ENCODE results near the gene SCARB1. TPM values are rescaled to one million over a fixed set of nuclear protein-coding genes. Genes with fewer than 3 reads are reported as not detected.

SCARB1 gene
- total and polyA plus RNA-seq, 2 of the 13 experiments (the other 11 are each of a cell fraction or from before 2014, with no cell fraction given) = 63.4 to 160 TPM

DNA sequence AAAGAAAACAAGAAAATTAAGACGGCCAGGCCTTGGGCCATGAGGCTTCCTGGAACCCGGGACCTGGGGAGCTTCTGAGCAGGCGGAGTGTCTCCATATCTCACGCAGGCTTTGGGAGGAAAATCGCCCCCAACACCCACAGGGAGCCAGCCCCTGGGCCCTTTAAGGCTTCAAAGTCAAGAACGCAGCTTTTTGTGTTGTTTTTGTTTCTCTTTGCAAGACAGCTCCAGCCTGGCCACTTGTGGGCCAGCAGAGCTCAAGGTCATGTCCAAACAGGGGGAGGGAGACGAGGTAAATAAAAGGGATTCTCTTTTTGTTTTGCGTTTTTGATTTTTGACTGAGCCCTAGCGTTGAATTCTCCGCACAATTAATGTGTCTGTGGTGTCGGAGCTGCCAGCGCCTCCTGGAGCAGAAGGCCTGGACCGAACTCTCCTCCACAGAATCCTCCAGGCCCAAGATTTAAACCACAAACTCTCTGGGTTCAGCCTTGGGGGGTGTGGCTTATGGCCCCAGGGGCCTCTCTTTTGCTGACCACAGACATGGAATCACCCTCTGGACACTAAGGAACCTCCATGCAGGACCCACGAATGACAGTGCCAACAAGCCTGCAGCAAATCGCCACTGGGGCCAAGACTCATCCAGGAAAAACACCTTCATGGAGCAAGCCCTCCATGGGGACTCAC is 8.2 kb downstream of the SCARB1 start (continued):
- TF ChIP-seq TOPORS (CRISPR knock-in tag; IDR thresholded peaks at IDR 0.05) (no peak), RELA (CRISPR knock-in tag; IDR thresholded peaks at IDR 0.05) (no peak), ZNF337 (CRISPR knock-in tag; IDR thresholded peaks at IDR 0.05; ENCODE audit: borderline replicate concordance, low read depth) (no peak), ZNF432 (CRISPR knock-in tag; IDR thresholded peaks at IDR 0.05; ENCODE audit: borderline replicate concordance) (no peak), RBM39 (IDR thresholded peaks at IDR 0.05; ENCODE audit: low read depth, low read length, poor library complexity, severe bottlenecking) (no peak), MZF1 (CRISPR knock-in tag; IDR thresholded peaks at IDR 0.05; ENCODE audit: borderline replicate concordance) (no peak), CBX1 (IDR thresholded peaks at IDR 0.05; ENCODE audit: low read depth) (no peak), PHB2 (IDR thresholded peaks at IDR 0.05; ENCODE audit: partially characterized antibody) (no peak), HHEX (CRISPR knock-in tag; IDR thresholded peaks at IDR 0.05) (no peak), ZKSCAN5 (CRISPR knock-in tag; IDR thresholded peaks at IDR 0.05) (no peak), SALL1 (CRISPR knock-in tag; IDR thresholded peaks at IDR 0.05) (no peak), FOXP1 (IDR thresholded peaks at IDR 0.05) (no peak), FOXP1 (CRISPR knock-in tag; IDR thresholded peaks at IDR 0.05) (peak; percentile 43), KMT2A (CRISPR knock-in tag; IDR thresholded peaks at IDR 0.05) (no peak), ZNF629 (CRISPR knock-in tag; conservative IDR thresholded peaks at IDR 0.05) (no peak), ZNF557 (CRISPR knock-in tag; IDR thresholded peaks at IDR 0.05) (no peak), ZNF263 (CRISPR knock-in tag; IDR thresholded peaks at IDR 0.05) (no peak)
- TF ChIP-seq, protein P1, sequence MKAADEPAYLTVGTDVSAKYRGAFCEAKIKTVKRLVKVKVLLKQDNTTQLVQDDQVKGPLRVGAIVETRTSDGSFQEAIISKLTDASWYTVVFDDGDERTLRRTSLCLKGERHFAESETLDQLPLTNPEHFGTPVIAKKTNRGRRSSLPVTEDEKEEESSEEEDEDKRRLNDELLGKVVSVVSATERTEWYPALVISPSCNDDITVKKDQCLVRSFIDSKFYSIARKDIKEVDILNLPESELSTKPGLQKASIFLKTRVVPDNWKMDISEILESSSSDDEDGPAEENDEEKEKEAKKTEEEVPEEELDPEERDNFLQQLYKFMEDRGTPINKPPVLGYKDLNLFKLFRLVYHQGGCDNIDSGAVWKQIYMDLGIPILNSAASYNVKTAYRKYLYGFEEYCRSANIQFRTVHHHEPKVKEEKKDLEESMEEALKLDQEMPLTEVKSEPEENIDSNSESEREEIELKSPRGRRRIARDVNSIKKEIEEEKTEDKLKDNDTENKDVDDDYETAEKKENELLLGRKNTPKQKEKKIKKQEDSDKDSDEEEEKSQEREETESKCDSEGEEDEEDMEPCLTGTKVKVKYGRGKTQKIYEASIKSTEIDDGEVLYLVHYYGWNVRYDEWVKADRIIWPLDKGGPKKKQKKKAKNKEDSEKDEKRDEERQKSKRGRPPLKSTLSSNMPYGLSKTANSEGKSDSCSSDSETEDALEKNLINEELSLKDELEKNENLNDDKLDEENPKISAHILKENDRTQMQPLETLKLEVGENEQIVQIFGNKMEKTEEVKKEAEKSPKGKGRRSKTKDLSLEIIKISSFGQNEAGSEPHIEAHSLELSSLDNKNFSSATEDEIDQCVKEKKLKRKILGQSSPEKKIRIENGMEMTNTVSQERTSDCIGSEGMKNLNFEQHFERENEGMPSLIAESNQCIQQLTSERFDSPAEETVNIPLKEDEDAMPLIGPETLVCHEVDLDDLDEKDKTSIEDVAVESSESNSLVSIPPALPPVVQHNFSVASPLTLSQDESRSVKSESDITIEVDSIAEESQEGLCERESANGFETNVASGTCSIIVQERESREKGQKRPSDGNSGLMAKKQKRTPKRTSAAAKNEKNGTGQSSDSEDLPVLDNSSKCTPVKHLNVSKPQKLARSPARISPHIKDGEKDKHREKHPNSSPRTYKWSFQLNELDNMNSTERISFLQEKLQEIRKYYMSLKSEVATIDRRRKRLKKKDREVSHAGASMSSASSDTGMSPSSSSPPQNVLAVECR (CRISPR knock-in tag; IDR thresholded peaks at IDR 0.05; ENCODE audit: borderline replicate concordance) = no peak
- TF ChIP-seq, protein P2, sequence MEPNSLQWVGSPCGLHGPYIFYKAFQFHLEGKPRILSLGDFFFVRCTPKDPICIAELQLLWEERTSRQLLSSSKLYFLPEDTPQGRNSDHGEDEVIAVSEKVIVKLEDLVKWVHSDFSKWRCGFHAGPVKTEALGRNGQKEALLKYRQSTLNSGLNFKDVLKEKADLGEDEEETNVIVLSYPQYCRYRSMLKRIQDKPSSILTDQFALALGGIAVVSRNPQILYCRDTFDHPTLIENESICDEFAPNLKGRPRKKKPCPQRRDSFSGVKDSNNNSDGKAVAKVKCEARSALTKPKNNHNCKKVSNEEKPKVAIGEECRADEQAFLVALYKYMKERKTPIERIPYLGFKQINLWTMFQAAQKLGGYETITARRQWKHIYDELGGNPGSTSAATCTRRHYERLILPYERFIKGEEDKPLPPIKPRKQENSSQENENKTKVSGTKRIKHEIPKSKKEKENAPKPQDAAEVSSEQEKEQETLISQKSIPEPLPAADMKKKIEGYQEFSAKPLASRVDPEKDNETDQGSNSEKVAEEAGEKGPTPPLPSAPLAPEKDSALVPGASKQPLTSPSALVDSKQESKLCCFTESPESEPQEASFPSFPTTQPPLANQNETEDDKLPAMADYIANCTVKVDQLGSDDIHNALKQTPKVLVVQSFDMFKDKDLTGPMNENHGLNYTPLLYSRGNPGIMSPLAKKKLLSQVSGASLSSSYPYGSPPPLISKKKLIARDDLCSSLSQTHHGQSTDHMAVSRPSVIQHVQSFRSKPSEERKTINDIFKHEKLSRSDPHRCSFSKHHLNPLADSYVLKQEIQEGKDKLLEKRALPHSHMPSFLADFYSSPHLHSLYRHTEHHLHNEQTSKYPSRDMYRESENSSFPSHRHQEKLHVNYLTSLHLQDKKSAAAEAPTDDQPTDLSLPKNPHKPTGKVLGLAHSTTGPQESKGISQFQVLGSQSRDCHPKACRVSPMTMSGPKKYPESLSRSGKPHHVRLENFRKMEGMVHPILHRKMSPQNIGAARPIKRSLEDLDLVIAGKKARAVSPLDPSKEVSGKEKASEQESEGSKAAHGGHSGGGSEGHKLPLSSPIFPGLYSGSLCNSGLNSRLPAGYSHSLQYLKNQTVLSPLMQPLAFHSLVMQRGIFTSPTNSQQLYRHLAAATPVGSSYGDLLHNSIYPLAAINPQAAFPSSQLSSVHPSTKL (CRISPR knock-in tag; IDR thresholded peaks at IDR 0.05) = peak; percentile 56
- TF ChIP-seq, protein P3, sequence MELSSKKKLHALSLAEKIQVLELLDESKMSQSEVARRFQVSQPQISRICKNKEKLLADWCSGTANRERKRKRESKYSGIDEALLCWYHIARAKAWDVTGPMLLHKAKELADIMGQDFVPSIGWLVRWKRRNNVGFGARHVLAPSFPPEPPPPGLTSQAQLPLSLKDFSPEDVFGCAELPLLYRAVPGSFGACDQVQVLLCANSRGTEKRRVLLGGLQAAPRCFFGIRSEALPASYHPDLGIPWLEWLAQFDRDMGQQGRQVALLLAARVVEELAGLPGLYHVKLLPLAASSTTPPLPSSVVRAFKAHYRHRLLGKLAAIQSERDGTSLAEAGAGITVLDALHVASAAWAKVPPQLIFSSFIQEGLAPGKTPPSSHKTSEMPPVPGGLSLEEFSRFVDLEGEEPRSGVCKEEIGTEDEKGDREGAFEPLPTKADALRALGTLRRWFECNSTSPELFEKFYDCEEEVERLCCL (CRISPR knock-in tag; IDR thresholded peaks at IDR 0.05; ENCODE audit: borderline replicate concordance) = no peak
- TF ChIP-seq, protein P4, sequence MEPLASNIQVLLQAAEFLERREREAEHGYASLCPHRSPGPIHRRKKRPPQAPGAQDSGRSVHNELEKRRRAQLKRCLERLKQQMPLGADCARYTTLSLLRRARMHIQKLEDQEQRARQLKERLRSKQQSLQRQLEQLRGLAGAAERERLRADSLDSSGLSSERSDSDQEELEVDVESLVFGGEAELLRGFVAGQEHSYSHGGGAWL (CRISPR knock-in tag; IDR thresholded peaks at IDR 0.05) = no peak
